ENCODE data around the gene ZNF516.

ZNF516 gene

GRCh38 chr18:76437910-76438309 lies 57.1 kb downstream of the ZNF516 start:
- no peak for DNase-seq (ENCODE audit: low spot score)

- no peak for DNase-seq (ENCODE audit: low spot score)
Measured at GRCh38 chr18:76437011-76437410, 58.0 kb downstream of the ZNF516 start.

- DNase-seq (ENCODE audit: low spot score) = no peak
Measured at GRCh38 chr18:76436342-76436741, 58.7 kb downstream of the ZNF516 start.

- no peak for DNase-seq (ENCODE audit: low spot score)
Measured at GRCh38 chr18:76435316-76435989, 59.6 kb downstream of the ZNF516 start.

- DNase-seq (ENCODE audit: low spot score) = no peak
Measured at GRCh38 chr18:76434452-76434851, 60.6 kb downstream of the ZNF516 start.

- DNase-seq (ENCODE audit: low spot score) = no peak
Measured at GRCh38 chr18:76433788-76434187, 61.3 kb downstream of the ZNF516 start.

- DNase-seq (ENCODE audit: low spot score) = no peak
Measured at GRCh38 chr18:76432970-76433767, 61.9 kb downstream of the ZNF516 start.

- no peak for DNase-seq (ENCODE audit: low spot score)
Measured at GRCh38 chr18:76432274-76432755, 62.7 kb downstream of the ZNF516 start.

- DNase-seq (ENCODE audit: low spot score) = no peak
Measured at GRCh38 chr18:76431437-76432273, 63.4 kb downstream of the ZNF516 start.

- DNase-seq (ENCODE audit: low spot score) = no peak
Measured at GRCh38 chr18:76430636-76431035, 64.4 kb downstream of the ZNF516 start.

- DNase-seq (ENCODE audit: low spot score) = no peak
Measured at GRCh38 chr18:76429262-76430126, 65.5 kb downstream of the ZNF516 start.

GRCh38 chr18:76428396-76429261 lies 66.4 kb downstream of the ZNF516 start:
- DNase-seq (ENCODE audit: low spot score) = no peak

GRCh38 chr18:76426737-76427305 lies 68.2 kb downstream of the ZNF516 start:
- no peak for DNase-seq (ENCODE audit: low spot score)

- no peak for DNase-seq (ENCODE audit: low spot score)
Measured at GRCh38 chr18:76425146-76426131, 69.6 kb downstream of the ZNF516 start.

GRCh38 chr18:76422838-76423237 lies 72.2 kb downstream of the ZNF516 start:
- DNase-seq (ENCODE audit: low spot score) = no peak

- no peak for DNase-seq (ENCODE audit: low spot score)
Measured at GRCh38 chr18:76422121-76422520, 72.9 kb downstream of the ZNF516 start.

GRCh38 chr18:76421685-76422078 lies 73.4 kb downstream of the ZNF516 start:
- DNase-seq (ENCODE audit: low spot score) = no peak

- DNase-seq (ENCODE audit: low spot score) = no peak
Measured at GRCh38 chr18:76420898-76421684, 74.0 kb downstream of the ZNF516 start.
